ENCODE measurements around the gene ZCCHC24. TPM values are rescaled to one million over a fixed set of nuclear protein-coding genes. Genes with fewer than 3 reads are reported as not detected.
A peak's percentile ranks its signal among the peaks of the same experiment; 100 is the strongest.

The ZCCHC24 gene
- total and polyA plus RNA-seq, 2 of the 8 experiments (the other 6 are each of a cell fraction or from before 2014, with no cell fraction given): 3.9 to 6.9 TPM

DNA sequence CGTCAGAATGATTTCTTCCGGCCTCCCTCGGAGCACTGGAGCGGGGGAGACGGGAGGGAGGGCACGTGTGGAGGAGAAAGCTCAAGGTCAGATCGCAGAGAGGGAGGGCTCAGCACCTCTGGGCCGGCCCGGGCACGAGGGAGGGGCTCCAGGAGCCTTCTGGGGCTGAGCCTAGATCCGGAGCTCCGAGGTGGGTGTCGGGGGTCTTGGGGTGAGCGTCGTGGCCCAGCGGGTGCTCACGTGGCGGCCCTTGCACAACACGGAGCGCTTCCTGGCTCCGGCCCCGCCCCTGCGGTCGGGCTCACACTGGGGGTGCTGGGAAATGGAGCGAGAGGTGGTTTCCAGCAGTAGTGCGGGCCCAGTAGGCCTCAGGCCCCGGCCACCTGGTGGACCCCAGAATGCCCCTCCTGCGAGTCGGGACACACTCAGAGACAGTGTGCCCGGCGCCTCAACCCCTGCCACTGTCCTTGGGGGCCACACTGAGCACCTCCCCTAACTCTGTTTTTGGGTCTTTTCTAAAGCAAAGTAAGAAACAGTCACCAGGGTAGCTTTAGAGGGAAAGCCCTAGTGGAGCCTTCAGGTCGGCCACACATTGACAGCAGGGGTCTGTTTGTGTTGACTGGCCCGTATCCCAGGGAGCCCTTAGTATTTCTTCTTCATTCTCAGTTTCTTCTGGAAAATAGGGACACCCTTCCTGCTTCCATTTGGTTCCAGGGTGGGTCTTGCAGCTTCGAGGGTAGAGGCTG is 97.4 kb downstream of the ZCCHC24 start (continued):
- peak; percentile 70 for TF ChIP-seq CEBPB (IDR thresholded peaks at IDR 0.05; ENCODE audit: low read depth, low read length)
- TF ChIP-seq E2F6 (IDR thresholded peaks at IDR 0.05): peak; percentile 68
- TF ChIP-seq, protein P1, sequence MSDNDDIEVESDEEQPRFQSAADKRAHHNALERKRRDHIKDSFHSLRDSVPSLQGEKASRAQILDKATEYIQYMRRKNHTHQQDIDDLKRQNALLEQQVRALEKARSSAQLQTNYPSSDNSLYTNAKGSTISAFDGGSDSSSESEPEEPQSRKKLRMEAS (IDR thresholded peaks at IDR 0.05): peak; percentile 75
- TF ChIP-seq POLR2AphosphoS5 (IDR thresholded peaks at IDR 0.05; ENCODE audit: low read depth, low read length): no peak
- no peak for TF ChIP-seq SUZ12 (IDR thresholded peaks at IDR 0.05; ENCODE audit: low read length)
